GM10847 (cell line): Measurements from ENCODE around the gene DPT.

Experiments used
- POLR2A ChIP-seq: IDR thresholded peaks from 2 replicates; pipeline ENCODE4 v1.6.1; 2011; ENCODE audit not compliant: insufficient read length; ENCODE audit errors: extremely low read depth

DPT gene

GRCh38 chr1:168719306-168720111, 9.5 kb downstream of the DPT start:
- TF ChIP-seq POLR2A: no peak

- TF ChIP-seq POLR2A: no peak
Measured at GRCh38 chr1:168717906-168718891, 10.8 kb downstream of the DPT start.

DNA sequence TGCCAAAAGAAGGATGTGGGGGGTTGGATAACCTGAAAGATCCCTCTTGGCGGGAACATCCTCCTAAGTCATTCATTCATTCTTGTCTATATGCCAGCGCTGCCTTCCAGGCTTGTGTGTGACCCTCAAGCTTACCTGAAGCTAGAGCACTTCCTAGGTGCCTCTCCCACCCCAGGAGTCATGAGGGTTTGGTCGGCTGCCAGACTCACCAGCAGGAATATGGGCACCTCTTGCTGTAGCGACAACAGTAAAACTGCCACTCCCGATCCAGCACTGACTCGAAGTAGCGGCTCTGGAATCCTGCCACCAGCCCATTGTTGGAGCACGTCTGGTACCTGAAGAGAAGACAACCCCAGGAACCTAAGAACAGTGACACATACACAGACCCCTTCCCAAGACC, 15.0 kb downstream of the DPT start:
- no peak for TF ChIP-seq POLR2A

GRCh38 chr1:168709405-168710363, 19.3 kb downstream of the DPT start:
- TF ChIP-seq POLR2A: no peak

DNA sequence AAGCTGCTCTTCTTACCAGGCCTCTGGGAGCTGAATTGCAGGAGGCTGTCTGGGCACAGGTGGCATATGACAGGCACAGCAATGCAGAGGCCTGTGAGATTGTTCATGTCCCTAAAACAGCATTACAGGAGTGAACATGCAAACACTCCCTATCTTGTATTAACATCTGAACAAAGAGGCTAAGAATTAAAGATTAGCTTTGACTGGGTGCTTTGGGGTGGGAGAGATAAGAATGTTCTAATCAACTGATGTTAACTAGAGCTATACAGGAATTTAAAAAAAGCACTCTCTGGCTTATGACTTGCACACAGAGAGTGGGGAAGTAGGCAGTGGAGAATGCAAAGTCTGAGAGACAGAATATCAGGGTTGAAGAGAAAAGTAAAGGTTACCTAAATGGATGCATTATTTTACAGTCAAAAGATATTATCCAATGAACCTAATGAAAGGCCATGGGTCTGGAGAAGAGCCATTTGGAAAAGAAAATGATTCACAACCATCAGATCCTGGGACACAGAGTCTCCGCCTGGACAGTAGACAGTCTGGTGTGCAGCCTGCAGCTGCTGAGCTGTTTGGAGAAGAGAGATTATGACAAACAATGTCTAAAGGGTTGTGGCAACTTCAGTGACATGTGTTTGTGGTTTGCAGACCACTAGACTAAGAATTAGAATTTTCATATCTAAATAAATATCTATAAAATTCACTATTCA, 20.2 kb downstream of the DPT start:
- no peak for TF ChIP-seq POLR2A

- no peak for TF ChIP-seq POLR2A
Measured at GRCh38 chr1:168706391-168706992, 22.5 kb downstream of the DPT start.

GRCh38 chr1:168700575-168701268, 28.3 kb downstream of the DPT start:
- TF ChIP-seq POLR2A: no peak

DNA sequence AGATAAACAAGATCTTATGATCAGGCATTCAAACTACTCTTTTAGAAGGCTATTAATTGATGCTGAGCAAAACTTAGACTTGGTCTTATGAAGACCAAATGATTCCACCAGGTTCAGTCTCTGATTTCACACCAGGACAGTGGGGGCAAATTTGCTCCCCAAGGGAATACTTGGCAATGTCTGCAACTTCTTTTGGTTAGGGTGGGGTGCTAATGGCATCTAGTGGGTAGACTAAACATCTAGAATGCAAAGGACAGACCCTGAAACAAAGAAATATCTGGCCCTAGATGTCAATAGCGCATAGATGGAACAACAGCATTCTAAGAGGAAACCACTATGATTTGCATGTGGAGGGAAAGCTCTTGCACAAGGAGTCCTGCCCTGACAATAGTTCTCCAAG, 30.6 kb downstream of the DPT start:
- TF ChIP-seq POLR2A: no peak

GRCh38 chr1:168697356-168698126, 31.5 kb downstream of the DPT start:
- no peak for TF ChIP-seq POLR2A

GRCh38 chr1:168696125-168696760, 32.8 kb downstream of the DPT start:
- TF ChIP-seq POLR2A: no peak

DNA sequence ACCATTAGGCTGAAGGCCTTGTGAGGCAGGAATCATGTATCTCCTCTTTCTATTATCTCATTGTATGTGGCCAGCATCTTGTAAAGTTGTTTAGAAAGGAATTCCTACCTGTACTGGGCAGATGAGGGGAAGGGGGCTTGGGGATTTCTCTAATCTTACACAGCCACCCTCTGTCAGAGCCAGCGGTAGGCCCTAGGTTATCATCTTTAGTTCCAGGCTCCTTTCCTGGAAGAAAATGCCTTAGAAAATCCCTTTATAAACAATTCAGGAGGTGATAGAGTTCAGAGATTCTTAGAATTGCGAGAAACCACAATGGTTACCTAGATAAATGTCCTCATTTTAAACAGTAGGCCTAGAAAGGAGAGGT, 35.2 kb downstream of the DPT start:
- TF ChIP-seq POLR2A: no peak

- no peak for TF ChIP-seq POLR2A
Measured at GRCh38 chr1:168693197-168693871, 35.7 kb downstream of the DPT start.
